Pons (tissue), 1 donor: ENCODE results near the gene TTC31.
A peak's percentile ranks its signal among the peaks of the same experiment; 100 is the strongest.
"Not testable (repeated sequence)": the region's sequence is repeated elsewhere in the genome, so short reads cannot be mapped to it uniquely, and the experiment has no call there.

Source experiments
- DNase-seq: peaks from one replicate; pipeline ENCODE4 v3.0.0-alpha.2; 2016; ENCODE audit warnings: low spot score

The TTC31 gene

DNA sequence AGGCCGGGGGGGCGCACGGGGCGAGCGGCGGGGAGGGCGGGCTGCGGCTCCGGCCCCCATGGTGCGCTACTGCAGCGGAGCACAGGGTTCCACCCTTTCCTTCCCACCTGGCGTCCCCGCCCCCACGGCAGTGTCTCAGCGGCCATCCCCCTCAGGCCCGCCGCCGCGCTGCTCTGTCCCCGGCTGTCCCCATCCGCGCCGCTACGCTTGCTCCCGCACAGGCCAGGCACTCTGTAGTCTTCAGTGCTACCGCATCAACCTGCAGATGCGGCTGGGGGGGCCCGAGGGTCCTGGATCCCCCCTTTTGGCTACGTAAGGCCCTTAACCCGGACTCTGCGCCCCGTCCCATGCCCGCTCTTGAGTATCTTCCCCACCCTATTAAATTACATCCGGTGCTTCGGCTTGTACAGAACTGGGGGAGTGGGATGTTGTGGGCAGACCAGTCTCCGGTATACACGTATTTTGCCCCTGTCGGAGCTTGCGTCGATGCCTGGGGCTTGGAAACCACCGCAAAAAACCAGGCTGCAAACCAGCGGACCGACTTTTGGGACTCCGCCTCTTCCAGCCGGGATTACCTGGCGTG lies 25.2 kb upstream of the TTC31 start:
- DNase-seq = no peak

- DNase-seq = peak; percentile 100
Measured at GRCh38 chr2:74458132-74458937, 24.5 kb upstream of the TTC31 start, which contains the start of gene WBP1. Gene WBP1 (plus strand): TSS chr2:74458438. CDS start chr2:74458603, 165 bp downstream.

DNA sequence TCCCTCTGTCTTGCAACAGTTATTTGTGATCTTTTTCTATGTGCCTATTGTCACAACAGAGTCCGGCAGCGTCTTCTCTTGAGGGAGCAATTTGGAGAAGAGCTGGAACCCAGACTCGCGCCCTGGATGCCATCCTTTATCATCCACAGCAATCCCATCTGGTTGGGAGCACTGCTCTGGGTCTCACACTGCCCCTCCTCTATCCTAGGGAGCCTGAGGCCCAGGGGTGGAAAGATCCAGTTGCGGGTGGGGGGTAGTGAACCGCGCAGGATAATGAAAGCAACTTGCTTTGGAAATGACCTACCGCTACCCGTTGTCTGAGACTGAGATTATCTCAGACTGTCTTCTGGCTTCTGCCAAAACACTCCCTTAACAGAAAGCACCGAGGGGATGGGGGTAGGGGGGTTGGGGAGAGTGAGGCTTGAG lies 23.9 kb upstream of the TTC31 start:
- no peak for DNase-seq

- DNase-seq = not testable (repeated sequence)
Measured at GRCh38 chr2:74459503-74460118, 23.3 kb upstream of the TTC31 start.

GRCh38 chr2:74460187-74460586 lies 22.7 kb upstream of the TTC31 start:
- DNase-seq = not testable (repeated sequence)

- no peak for DNase-seq
Measured at GRCh38 chr2:74461187-74462053, 21.5 kb upstream of the TTC31 start.

DNA sequence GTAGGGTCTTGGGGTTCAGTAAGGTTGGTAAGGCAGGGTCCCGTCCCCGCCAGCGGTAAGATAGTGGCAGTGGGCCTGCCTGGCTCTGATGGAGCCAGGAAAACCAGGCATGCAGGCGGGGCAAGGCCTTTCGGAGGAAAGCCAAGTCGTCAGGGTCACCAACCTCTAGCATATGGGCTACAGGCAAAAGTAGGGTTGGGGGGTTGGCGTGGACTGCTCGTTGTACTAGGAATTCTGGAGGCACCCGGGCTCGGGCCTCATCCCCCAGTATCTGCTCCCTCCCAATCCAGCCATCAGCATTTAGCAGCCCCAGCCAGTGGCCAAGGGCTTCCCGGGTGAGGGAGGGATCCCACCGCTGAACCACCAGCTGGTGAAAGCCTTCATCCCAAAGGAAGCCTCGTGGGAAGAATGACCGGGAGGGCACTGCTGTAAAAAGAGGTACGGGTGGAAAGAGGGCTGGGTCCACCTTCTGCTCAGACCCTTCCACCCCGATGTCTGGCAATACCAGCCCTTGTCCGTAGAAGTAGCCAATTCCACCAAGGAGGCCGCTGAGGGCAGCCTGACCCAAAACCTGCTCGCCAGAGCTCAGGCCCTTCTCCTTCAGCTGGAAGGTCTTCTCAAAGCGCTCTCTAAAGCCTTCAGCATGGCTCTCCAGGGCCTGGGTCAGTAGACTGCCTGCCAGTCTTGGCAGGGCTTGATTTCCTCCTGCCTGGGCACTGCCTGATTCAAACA lies 20.7 kb upstream of the TTC31 start:
- DNase-seq = no peak

DNA sequence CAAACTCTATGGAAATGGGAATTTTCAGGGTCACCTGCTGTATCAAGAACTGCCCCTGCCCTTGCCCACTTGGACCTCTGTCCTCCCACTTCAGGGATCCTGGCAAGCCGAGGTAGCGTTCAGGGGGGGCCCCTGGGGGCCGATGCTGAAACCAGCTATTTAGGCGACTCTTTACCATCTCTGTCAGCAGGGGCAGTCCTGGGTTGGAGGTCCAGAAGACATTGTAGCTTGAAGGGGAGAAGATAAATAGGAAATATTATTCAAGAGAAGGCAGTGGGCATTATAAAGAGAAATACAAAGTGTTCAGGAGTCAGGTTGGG lies 20.1 kb upstream of the TTC31 start:
- no peak for DNase-seq

GRCh38 chr2:74464406-74464805 lies 18.5 kb upstream of the TTC31 start:
- no peak for DNase-seq

DNA sequence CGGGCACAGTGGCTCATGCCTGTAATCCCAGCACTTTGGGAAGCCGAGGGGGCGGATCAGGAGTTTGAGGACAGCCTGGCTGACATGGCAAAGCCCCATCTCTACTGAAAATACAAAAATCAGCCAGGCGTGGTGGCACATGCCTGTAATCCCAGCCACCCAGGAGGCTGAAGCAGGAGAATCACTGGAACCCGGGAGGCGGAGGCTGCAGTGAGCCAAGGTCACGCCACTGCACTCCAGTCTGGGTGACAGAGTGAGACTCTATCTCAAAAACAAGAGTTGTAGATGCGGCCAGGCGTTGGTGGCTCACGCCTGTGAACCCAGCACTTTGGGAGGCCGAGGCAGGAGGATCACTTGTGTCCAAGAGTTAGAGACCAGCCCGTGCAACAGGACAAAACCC lies 12.1 kb upstream of the TTC31 start:
- not testable (repeated sequence) for DNase-seq

- DNase-seq = peak; percentile 14
Measured at GRCh38 chr2:74471332-74472065, 11.4 kb upstream of the TTC31 start.

DNA sequence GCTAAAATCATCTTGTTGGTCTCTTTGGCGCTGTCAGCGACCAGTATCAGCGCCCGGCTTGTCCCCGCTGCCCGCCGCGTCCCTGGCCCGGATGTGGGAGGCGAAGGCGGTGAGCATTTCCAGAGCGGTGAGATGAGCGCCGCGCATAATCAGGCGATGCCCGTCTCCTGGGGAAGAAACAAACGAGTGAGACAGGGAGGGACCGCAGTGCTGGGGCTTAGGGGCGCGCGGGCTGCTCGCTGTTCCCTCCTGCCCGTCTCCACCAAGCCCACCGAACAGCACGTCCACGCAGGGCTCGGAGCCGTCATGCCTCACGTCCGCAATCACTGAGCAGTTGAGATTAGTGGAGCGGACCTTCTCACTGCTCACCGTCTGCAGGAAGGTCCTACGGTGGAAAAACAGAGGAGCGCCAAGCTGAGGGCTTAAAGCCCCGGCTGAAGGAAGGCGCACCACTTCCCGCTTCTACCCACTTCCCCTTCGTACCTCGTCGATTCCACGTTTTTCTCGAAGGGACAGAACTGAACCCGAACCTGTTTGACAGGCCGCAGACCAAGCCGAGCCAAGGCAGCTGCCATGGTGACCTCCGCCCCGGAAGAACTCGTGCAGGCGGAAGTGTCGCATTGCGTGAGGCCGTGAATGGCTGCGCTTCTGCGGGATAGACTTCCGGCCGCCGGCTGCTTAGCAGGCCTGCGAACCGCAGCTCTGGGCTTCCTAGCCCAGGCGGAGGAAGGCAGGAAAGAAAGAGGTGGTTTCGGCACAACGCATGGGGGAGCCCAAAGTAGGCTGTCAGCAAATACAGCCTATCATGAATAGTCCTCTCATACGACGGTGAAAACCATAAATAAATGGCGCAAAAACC lies 10.6 kb upstream of the TTC31 start, which contains the start of gene MRPL53:
MRPL53 (minus strand) TSS at position 595 of the 859 bp plus-strand sequence; CDS start at position 575, 20 bp downstream.
- DNase-seq = peak; percentile 92

- DNase-seq = peak; percentile 26
Measured at GRCh38 chr2:74472945-74473258, 10.0 kb upstream of the TTC31 start.

GRCh38 chr2:74474481-74474880 lies 8.4 kb upstream of the TTC31 start:
- DNase-seq = no peak

DNA sequence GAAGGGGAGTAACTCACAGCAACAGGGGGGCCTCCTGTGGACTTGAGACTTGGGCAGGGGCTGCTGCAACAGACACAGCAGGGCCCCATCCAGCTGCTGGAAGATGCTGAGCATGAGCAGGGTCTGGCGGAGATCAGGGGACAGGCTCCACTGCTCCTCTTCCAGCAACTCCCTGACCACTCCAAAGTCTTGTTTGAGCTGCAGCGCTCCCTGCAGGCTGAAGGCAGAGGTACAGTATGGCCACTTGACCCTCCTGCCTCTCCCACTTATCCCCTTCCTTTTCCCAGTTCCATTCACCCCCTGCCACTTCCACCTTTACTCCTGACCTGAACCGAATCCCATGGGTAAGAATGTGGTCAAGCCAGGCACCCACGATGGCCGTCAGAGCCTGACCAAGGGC lies 8.0 kb upstream of the TTC31 start:
- DNase-seq = no peak

DNA sequence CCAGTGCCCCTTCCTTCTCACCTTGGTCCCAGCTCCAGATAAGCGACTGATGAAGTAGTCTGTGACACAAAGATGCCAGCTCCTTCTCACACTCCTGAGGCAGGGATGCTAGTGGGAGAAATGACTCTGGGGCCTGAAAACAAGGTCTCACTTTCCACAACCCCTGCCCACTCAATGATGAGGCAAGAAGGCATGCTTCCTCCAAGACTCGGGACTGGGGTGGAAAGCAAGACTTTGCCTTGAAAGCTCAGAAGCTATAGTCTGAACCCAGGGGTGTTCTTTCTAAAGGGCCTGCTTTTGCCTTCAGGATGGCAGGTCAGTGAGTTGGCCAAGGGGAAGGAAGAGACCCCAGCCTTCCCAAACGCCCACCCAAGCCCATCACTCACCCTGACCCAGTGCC lies 1.4 kb upstream of the TTC31 start:
- DNase-seq = no peak

DNA sequence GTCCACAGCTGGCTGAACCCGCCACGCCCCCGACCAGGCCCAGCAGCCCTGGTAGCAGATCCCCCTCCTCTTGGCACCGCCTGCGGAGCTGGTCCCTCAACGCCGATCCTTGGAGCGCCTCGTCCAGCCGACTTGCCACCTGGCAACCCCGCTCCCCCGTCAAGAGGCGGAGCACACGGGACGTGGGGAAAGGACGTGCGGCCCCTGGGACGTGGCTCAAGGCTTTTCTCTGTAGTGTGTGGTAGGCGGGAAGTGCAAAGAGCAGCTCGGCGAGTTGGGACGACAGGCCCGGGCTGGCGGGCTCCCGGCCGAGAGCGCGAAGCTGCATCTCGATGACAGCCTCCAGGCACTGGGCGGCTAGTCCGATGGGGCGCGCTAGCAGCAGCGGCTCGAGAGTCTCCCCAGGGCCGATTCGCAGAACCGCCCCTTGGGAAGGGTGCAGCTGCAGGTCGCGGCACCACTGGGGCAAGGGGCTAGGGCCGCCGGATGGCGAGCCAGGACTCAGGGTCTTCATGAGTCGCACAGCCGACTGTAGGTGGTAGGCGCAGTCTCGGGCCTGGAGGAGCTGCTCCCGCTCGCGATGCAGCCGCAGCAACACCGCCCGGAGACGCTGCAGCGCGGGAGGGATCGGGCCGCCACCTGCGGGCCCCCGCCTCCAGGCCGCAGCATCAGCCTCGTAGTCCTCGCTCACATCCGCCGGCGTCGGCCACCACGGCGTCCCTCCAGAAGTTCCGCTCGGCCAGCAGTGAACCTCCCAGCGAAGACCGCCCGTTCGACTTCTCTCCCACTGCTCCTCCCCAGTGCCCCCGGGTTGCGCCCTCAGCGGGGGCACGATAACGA lies 700 bp upstream of the TTC31 start:
- no peak for DNase-seq

DNA sequence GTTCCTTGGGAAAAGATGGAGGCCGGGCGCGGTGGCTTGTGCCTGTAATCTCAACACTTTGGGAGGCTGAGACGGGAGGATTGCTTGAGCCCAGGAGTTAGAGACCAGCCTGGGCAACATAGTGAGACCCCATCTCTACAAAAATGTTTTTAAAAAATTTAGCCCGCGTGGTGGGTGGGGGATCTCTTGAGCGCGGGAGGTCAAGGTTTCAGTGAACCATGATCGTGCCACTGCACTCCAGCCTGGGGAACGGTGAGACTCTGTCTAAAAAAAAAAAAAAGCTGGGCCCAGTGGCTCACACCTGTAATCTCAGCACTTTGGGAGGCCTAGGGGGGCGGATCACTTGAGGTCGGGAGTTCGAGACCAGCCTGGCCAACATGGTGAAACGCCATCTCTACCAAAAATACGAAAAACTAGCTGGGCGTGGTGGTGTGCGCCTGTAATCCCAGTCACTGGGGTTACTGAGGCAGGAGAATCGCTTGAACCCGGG lies 839 bp downstream of the TTC31 start:
- DNase-seq = not testable (repeated sequence)

DNA sequence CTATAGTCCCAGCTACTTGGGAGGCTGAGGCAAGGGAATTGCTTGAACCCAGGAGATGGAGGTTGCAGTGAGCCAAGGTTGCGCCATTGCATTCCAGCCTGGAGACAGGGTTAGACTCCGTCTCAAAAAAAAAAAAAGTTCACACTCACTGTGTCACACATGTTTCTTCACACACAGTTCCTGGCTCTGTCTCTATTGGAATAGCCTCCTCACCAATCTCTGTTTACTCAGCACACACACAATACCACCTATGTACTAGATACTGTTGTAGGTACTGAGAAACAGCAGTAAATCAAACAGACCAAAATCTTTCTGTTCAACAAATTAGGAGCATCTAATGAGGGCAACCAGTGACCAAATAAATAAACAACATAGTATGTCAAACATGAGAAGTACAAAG lies 3.3 kb downstream of the TTC31 start:
- no peak for DNase-seq
